T-helper 2 cell treated with Interferon-gamma antibody and Interleukin-4, amounts not matched to agents 5 μg/mL and 100 μg/mL, for 36 hours (primary cell): ENCODE measurements around the gene TTN.

Source experiments
- DNase-seq: peaks from one replicate; pipeline ENCODE4 v3.0.0; 2021; ENCODE audit warnings: low spot score
- H3K27ac Mint-ChIP-seq: one replicate; pipeline ENCODE4 v1.8.0; 2021; ENCODE audit warnings: mild to moderate bottlenecking, mixed read lengths
- H3K27me3 Mint-ChIP-seq: one replicate; pipeline ENCODE4 v1.8.0; 2021; ENCODE audit warnings: low read depth, mixed read lengths
- H3K36me3 Mint-ChIP-seq: one replicate; pipeline ENCODE4 v1.8.0; 2021; ENCODE audit warnings: low read depth, mixed read lengths
- H3K4me1 Mint-ChIP-seq: one replicate; pipeline ENCODE4 v1.8.0; 2021; ENCODE audit warnings: low read depth, mixed read lengths
- H3K4me3 Mint-ChIP-seq: one replicate; pipeline ENCODE4 v1.8.0; 2022; ENCODE audit warnings: mild to moderate bottlenecking, moderate library complexity, mixed read lengths
- H3K9me3 Mint-ChIP-seq: one replicate; pipeline ENCODE4 v1.8.0; 2021; ENCODE audit warnings: mixed read lengths

Gene TTN

GRCh38 chr2:178635897-178636296, 171.3 kb downstream of the TTN start:
- no peaks in the 10 kb centered on the region for H3K27me3 Mint-ChIP-seq
- no peak for DNase-seq
- H3K36me3 Mint-ChIP-seq, result no peaks in the 10 kb centered on the region
- no peak overlapping the region for H3K27ac Mint-ChIP-seq
- no peaks in the 10 kb centered on the region for H3K9me3 Mint-ChIP-seq
- peaks cover 3% of the 10 kb centered on the region for H3K4me1 Mint-ChIP-seq
- no peak overlapping the region for H3K4me3 Mint-ChIP-seq

GRCh38 chr2:178632729-178633128, 174.5 kb downstream of the TTN start:
- no peak overlapping the region for H3K27ac Mint-ChIP-seq
- H3K4me3 Mint-ChIP-seq, result no peak overlapping the region
- H3K4me1 Mint-ChIP-seq, result peaks cover 3% of the 10 kb centered on the region
- no peaks in the 10 kb centered on the region for H3K27me3 Mint-ChIP-seq
- H3K9me3 Mint-ChIP-seq, result no peaks in the 10 kb centered on the region
- no peak for DNase-seq
- no peaks in the 10 kb centered on the region for H3K36me3 Mint-ChIP-seq

- Mint-ChIP-seq H3K4me1 (peaks cover 3% of the 10 kb centered on the region), H3K27ac (no peak overlapping the region), H3K4me3 (no peak overlapping the region), H3K9me3 (no peaks in the 10 kb centered on the region), H3K36me3 (no peaks in the 10 kb centered on the region), H3K27me3 (no peaks in the 10 kb centered on the region)
- no peak for DNase-seq
Measured at GRCh38 chr2:178630581-178630980, 176.6 kb downstream of the TTN start.

GRCh38 chr2:178629463-178629862, 177.8 kb downstream of the TTN start:
- Mint-ChIP-seq H3K27me3 (no peaks in the 10 kb centered on the region), H3K27ac (no peak overlapping the region), H3K36me3 (no peaks in the 10 kb centered on the region), H3K9me3 (no peaks in the 10 kb centered on the region), H3K4me1 (peaks cover 3% of the 10 kb centered on the region), H3K4me3 (no peak overlapping the region)
- DNase-seq, result no peak

GRCh38 chr2:178628605-178629004, 178.6 kb downstream of the TTN start:
- H3K27me3 Mint-ChIP-seq, result no peaks in the 10 kb centered on the region
- no peak overlapping the region for H3K27ac Mint-ChIP-seq
- H3K4me3 Mint-ChIP-seq, result no peak overlapping the region
- H3K9me3 Mint-ChIP-seq, result no peaks in the 10 kb centered on the region
- peaks cover 3% of the 10 kb centered on the region for H3K4me1 Mint-ChIP-seq
- DNase-seq, result no peak
- no peaks in the 10 kb centered on the region for H3K36me3 Mint-ChIP-seq

GRCh38 chr2:178627401-178627800, 179.8 kb downstream of the TTN start:
- no peaks in the 10 kb centered on the region for H3K9me3 Mint-ChIP-seq
- H3K27ac Mint-ChIP-seq, result no peak overlapping the region
- no peaks in the 10 kb centered on the region for H3K36me3 Mint-ChIP-seq
- H3K27me3 Mint-ChIP-seq, result no peaks in the 10 kb centered on the region
- no peaks in the 10 kb centered on the region for H3K4me1 Mint-ChIP-seq
- DNase-seq, result no peak
- no peak overlapping the region for H3K4me3 Mint-ChIP-seq

- H3K4me3 Mint-ChIP-seq, result no peak overlapping the region
- DNase-seq, result no peak
- H3K9me3 Mint-ChIP-seq, result no peaks in the 10 kb centered on the region
- H3K4me1 Mint-ChIP-seq, result no peaks in the 10 kb centered on the region
- H3K27ac Mint-ChIP-seq, result no peak overlapping the region
- peaks cover 27% of the 10 kb centered on the region for H3K36me3 Mint-ChIP-seq
- no peaks in the 10 kb centered on the region for H3K27me3 Mint-ChIP-seq
Measured at GRCh38 chr2:178615969-178616368, 191.3 kb downstream of the TTN start.

GRCh38 chr2:178602901-178603300, 204.3 kb downstream of the TTN start:
- Mint-ChIP-seq H3K36me3 (peaks cover 40% of the 10 kb centered on the region), H3K4me1 (peaks cover 3% of the 10 kb centered on the region), H3K9me3 (no peaks in the 10 kb centered on the region), H3K4me3 (no peak overlapping the region), H3K27me3 (no peaks in the 10 kb centered on the region), H3K27ac (no peak overlapping the region)
- DNase-seq, result no peak

GRCh38 chr2:178592655-178593054, 214.6 kb downstream of the TTN start:
- Mint-ChIP-seq H3K4me1 (no peaks in the 10 kb centered on the region), H3K27me3 (no peaks in the 10 kb centered on the region), H3K36me3 (peaks cover 42% of the 10 kb centered on the region), H3K27ac (no peak overlapping the region), H3K4me3 (no peak overlapping the region), H3K9me3 (no peaks in the 10 kb centered on the region)
- no peak for DNase-seq

GRCh38 chr2:178589335-178589734, 217.9 kb downstream of the TTN start:
- Mint-ChIP-seq H3K4me1 (peaks cover 2% of the 10 kb centered on the region), H3K4me3 (no peak overlapping the region), H3K27ac (no peak overlapping the region), H3K27me3 (no peaks in the 10 kb centered on the region), H3K36me3 (peaks cover 53% of the 10 kb centered on the region), H3K9me3 (no peaks in the 10 kb centered on the region)
- no peak for DNase-seq

GRCh38 chr2:178584666-178585065, 222.6 kb downstream of the TTN start:
- peaks cover 2% of the 10 kb centered on the region for H3K4me1 Mint-ChIP-seq
- H3K27me3 Mint-ChIP-seq, result no peaks in the 10 kb centered on the region
- H3K4me3 Mint-ChIP-seq, result no peak overlapping the region
- peaks cover 35% of the 10 kb centered on the region for H3K36me3 Mint-ChIP-seq
- no peak overlapping the region for H3K27ac Mint-ChIP-seq
- H3K9me3 Mint-ChIP-seq, result no peaks in the 10 kb centered on the region
- no peak for DNase-seq

GRCh38 chr2:178579006-178579405, 228.2 kb downstream of the TTN start:
- Mint-ChIP-seq H3K27ac (no peak overlapping the region), H3K9me3 (peaks cover 2% of the 10 kb centered on the region), H3K36me3 (peaks cover 49% of the 10 kb centered on the region), H3K4me3 (no peak overlapping the region), H3K4me1 (no peaks in the 10 kb centered on the region), H3K27me3 (no peaks in the 10 kb centered on the region)
- DNase-seq, result no peak

- H3K27ac Mint-ChIP-seq, result no peak overlapping the region
- no peaks in the 10 kb centered on the region for H3K27me3 Mint-ChIP-seq
- H3K4me3 Mint-ChIP-seq, result no peak overlapping the region
- no peak for DNase-seq
- H3K36me3 Mint-ChIP-seq, result peaks cover 73% of the 10 kb centered on the region
- H3K4me1 Mint-ChIP-seq, result no peaks in the 10 kb centered on the region
- peaks cover 25% of the 10 kb centered on the region for H3K9me3 Mint-ChIP-seq
Measured at GRCh38 chr2:178574789-178575188, 232.4 kb downstream of the TTN start.

- H3K27ac Mint-ChIP-seq, result no peak overlapping the region
- no peak for DNase-seq
- no peaks in the 10 kb centered on the region for H3K27me3 Mint-ChIP-seq
- H3K36me3 Mint-ChIP-seq, result peaks cover 83% of the 10 kb centered on the region
- H3K4me3 Mint-ChIP-seq, result no peak overlapping the region
- H3K4me1 Mint-ChIP-seq, result no peaks in the 10 kb centered on the region
- H3K9me3 Mint-ChIP-seq, result peaks cover 62% of the 10 kb centered on the region
Measured at GRCh38 chr2:178568227-178568626, 239.0 kb downstream of the TTN start.

GRCh38 chr2:178553047-178553446, 254.2 kb downstream of the TTN start:
- H3K27ac Mint-ChIP-seq, result no peak overlapping the region
- H3K36me3 Mint-ChIP-seq, result peaks cover 70% of the 10 kb centered on the region
- H3K27me3 Mint-ChIP-seq, result no peaks in the 10 kb centered on the region
- DNase-seq, result no peak
- H3K9me3 Mint-ChIP-seq, result no peaks in the 10 kb centered on the region
- no peak overlapping the region for H3K4me3 Mint-ChIP-seq
- H3K4me1 Mint-ChIP-seq, result peaks cover 12% of the 10 kb centered on the region
